Adrenal gland (tissue), 5 donors: ENCODE results near the gene BCL11B.

Source experiments
- CTCF ChIP-seq, 6 experiments: fragments of 450-650 bp in 4 of 6; fragments of 200-600 bp in 2 of 6; sonication (generic) in 1 of 6; IDR thresholded peaks; 1 replicate in 5 of 6; 2 replicates in 1 of 6; pipeline versions ENCODE4 v1.5.1 to v1.8.0; 2016 to 2021; ENCODE audit warnings: antibody characterized with exemption in 6 of 6, mild to moderate bottlenecking in 2 of 6, moderate library complexity in 1 of 6
- POLR2A ChIP-seq, 2 donors: fragments of 450-650 bp; IDR thresholded peaks; one replicate each; pipeline ENCODE4 v1.6.1; 2017; ENCODE audit warnings: antibody characterized with exemption in 2 of 2, mild to moderate bottlenecking in 2 of 2, moderate library complexity in 1 of 2
- donor health status: DM: no; HTN: no; CAD: no.

DNA sequence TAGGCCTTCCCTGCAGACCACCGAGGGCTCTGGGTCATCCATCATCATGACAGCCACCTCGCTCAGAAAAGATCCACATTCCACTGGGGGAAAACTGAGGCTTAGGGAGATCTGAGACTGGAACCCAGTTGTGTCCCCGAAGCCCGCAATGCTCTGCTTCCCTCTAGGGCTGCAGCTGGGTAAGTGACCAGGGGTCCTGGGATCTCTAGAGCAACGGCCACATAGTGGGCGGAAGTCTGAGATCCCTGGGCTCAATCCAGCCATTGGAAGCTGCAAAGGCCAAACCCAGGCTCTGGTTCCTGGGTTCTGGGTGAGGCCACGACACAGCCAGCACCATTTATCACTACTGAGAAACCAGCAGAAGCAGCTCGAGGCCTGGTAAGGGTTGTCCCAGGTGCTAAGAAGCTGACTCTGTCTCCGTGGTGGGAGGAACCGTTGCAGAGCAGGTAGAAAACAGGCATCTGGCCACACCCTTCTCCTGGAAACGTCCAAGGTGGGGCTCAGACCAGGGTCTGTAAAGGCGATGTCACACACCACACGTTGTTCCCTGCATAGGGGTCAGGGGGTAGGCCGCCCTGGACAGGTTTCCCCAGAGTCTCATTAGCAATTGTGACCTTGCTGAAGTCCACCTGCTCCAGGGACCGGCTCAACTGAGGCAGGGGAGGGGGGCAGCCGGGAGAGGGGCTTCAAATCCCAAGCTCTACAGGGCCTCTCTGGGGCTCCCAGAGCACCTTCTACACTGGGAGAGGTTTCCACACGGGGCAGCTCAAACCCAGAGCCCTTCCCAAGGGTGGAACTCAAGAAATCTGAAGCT is 38.6 kb downstream of the BCL11B start:
- TF ChIP-seq CTCF (IDR thresholded peaks at IDR 0.05) (no peak), POLR2A (IDR thresholded peaks at IDR 0.05) (no peak)
